AG08396 (cell line): ENCODE results near the gene LCN12.

Experiments used
- DNase-seq: peaks from one replicate; pipeline ENCODE4 v3.0.0; 2012; ENCODE audit warnings: low spot score, mixed read lengths

Gene LCN12

GRCh38 chr9:136951541-136952320, at the start of gene LCN12:
LCN12 (plus strand) TSS chr9:136952273; CDS start chr9:136952328, 55 bp downstream.
- DNase-seq = no peak

GRCh38 chr9:136903041-136903554, 49.0 kb upstream of the LCN12 start:
- DNase-seq = no peak

GRCh38 chr9:136906266-136906665, 45.8 kb upstream of the LCN12 start:
- DNase-seq = no peak

- DNase-seq = no peak
Measured at GRCh38 chr9:136907011-136907914, 44.8 kb upstream of the LCN12 start.

GRCh38 chr9:136910197-136910900, 41.7 kb upstream of the LCN12 start:
- no peak for DNase-seq

GRCh38 chr9:136910901-136911245, 41.2 kb upstream of the LCN12 start:
- DNase-seq = no peak

- no peak for DNase-seq
Measured at GRCh38 chr9:136913701-136914438, 38.2 kb upstream of the LCN12 start.

GRCh38 chr9:136915632-136916329, 36.3 kb upstream of the LCN12 start:
- DNase-seq = no peak

GRCh38 chr9:136916330-136917184, 35.5 kb upstream of the LCN12 start:
- DNase-seq = no peak

- DNase-seq = no peak
Measured at GRCh38 chr9:136917902-136918301, 34.2 kb upstream of the LCN12 start.

GRCh38 chr9:136920069-136920468, 32.0 kb upstream of the LCN12 start:
- DNase-seq = no peak

- no peak for DNase-seq
Measured at GRCh38 chr9:136920734-136921231, 31.3 kb upstream of the LCN12 start.

- no peak for DNase-seq
Measured at GRCh38 chr9:136921307-136921706, 30.8 kb upstream of the LCN12 start.

GRCh38 chr9:136921718-136922117, 30.4 kb upstream of the LCN12 start:
- no peak for DNase-seq

- no peak for DNase-seq
Measured at GRCh38 chr9:136922540-136922939, 29.5 kb upstream of the LCN12 start.

GRCh38 chr9:136923881-136924280, 28.2 kb upstream of the LCN12 start:
- no peak for DNase-seq

GRCh38 chr9:136925414-136926153, 26.5 kb upstream of the LCN12 start:
- no peak for DNase-seq

- no peak for DNase-seq
Measured at GRCh38 chr9:136926154-136926704, 25.8 kb upstream of the LCN12 start.

GRCh38 chr9:136926749-136927148, 25.3 kb upstream of the LCN12 start:
- no peak for DNase-seq
